ENCODE data around the gene PNCK.

PNCK gene

DNA sequence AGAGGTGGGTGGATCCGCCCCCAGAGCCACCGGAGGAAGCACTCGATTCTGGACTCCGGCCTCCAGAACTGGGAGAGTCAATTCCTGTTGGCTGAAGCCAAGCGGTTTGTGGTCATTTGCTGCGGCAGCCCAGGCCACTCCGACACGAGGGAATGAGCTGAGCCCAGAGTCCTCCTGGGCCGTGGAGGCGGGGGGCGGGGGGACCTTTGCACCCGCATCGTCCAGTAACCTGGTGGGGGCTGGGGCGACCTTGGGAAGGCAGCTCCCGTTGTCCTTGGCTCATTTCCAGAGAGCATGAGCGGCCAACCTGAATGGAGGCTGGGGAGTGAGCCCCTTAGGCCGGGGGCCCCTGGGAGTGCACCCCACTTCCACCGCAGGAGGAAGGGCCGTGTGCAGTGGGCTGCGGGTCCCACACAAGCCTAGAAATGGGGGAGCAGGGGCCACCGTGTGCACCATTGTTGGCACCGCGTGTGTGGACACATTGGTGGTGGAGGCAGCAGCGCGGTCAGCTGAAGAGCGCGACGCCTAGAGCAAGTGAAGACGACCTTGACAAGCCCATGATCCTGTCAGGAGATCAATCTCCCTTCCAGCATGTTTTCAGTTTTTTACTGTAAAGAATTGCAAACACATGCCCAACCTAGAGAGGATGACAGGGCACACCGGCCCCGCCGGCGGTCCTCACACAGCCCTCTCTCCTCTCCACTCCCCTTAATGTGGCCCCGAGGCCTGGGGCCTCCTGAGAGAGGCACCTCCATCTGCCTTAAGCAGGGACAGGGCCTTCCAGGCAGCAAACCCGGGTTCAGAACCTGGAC is 46.5 kb downstream of the PNCK start:
- no peak for DNase-seq (ENCODE audit: low spot score)

- no peak for DNase-seq (ENCODE audit: low spot score)
Observed at GRCh38 chrX:153626025-153626633, 47.5 kb downstream of the PNCK start.

GRCh38 chrX:153625271-153626024 is 48.2 kb downstream of the PNCK start:
- DNase-seq (ENCODE audit: low spot score) = no peak

DNA sequence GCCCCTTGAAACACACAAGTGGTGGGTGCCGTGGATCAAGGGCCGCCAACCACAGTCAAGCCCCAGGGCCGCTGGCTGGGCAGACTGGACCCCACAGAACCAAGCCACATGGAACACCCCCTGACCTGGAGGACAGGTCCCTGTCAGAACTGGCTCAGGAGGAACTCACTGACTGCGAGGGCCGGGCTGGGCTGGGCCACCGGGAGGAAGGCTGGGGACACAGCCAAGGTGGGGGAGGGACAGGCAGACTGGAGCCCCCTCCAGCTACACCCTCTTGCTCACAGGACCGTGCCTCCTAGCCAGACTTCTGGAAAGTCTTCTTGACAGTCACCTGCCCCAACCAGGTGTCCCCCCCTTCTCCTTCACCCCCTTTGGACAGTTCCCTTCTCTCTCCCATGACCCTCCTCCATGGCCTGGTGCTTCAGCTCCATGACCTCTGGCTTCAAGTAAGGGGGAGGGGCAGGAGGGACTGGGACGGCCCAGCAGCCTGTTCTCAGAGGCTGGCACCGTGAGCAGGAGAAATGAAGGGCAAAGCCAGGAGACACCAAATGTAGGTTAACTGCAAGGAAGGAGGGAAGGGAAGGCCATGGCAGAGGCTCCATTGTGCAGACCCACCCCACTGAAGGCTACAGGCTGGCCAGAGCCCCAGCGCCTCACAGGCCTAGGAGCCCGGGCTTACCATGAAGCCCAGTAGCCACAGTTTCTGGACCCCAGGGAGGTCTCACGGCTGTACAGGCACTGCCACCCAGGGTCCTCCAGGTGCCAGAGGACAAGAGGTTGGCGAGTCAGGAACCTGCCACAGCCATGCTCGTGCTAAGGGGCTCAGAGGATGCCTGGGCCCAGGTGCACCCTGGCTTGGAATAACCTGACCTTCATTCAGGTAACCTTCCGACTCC is 49.2 kb downstream of the PNCK start:
- no peak for DNase-seq (ENCODE audit: low spot score)

DNA sequence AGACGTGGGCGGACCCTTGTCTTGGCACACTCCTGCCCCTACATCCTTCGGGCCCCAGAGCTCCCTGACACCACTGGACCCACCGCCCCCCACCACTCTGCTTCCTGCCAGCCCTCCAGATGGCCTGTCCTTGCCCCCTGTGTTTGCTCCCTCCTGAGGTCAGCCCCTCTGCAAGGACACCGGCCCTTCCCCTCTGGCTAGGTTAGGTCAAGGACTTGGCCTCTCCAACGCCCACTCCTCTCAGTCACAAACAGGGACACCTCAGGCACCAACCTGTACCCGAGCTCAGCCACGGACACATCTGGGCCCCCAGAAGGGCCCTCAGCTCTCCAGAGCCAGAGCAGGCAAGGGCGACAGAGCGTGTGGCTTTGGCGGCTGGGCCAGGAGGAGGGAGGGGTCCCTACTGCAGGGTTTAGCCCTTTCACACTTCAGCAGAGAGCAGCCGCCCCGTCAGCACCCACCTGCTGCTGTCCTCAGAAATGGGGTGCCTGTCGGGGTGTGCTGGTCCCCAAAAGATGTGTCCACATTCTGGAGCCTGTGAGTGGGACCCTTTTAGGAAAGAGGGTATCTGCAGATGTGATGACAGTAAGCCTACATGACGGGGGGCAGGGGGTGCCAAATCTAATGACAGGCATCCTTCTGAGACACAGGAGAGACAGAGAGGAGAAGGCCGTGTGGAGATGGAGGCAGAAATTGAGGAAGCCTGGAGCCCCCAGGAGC is 50.1 kb downstream of the PNCK start:
- DNase-seq (ENCODE audit: low spot score) = no peak

DNA sequence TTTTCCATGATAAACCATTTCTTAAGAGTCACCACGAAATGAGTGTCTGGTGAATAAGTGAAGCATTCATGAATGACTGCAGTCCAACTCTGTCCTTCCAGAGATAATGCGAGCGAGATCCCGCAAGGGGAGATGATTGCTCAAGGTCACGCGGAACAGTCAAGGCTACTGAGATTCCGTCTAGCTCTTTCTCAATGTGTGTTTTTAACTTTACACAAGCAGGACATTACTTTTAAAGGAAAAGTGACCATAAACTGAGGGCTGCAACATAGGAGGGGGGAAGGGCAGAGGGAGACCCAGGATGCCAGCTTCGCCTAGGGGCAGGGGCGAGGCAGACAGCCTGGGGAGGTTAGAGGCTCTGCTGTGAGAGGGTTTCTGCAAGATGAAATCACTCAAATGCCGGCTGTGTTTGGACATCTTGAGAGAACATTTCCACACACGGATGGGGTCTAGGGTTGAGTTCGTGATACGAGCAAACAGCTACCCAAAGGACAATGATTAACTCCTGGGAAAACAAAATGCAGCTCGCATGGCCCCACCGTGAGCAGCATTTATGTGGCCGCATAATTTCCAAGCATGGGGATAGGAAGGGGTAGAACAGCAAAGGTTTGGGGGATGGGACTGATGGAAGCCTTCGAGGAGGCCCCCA is 50.8 kb downstream of the PNCK start:
- DNase-seq (ENCODE audit: low spot score) = no peak

GRCh38 chrX:153621949-153622598 is 51.5 kb downstream of the PNCK start:
- DNase-seq (ENCODE audit: low spot score) = no peak

GRCh38 chrX:153620576-153620975 is 53.0 kb downstream of the PNCK start:
- no peak for DNase-seq (ENCODE audit: low spot score)

All from RKO (cell line).